HCT116 (cell line): ENCODE results near the gene ZNF808. TPM values are rescaled to one million over a fixed set of nuclear protein-coding genes. Genes with fewer than 3 reads are reported as not detected.
"Not testable (repeated sequence)": the region's sequence is repeated elsewhere in the genome, so short reads cannot be mapped to it uniquely, and the experiment has no call there.

Source experiments
- ATAC-seq: fragments of 200-7000 bp; cut with Tn5 transposase; 2 replicates; pipeline ENCODE4 v1.9.1; 2020; ENCODE audit warnings: mild to moderate bottlenecking, moderate library complexity
- BruUV-seq: library from RNA; stranded (reverse); fragments of 400-500 nt; replicated peaks from 2 replicates; lab custom pipeline; 2021; lab: Mats Ljungman, UMichigan
- CTCF ChIA-PET: fragments of 300-600 bp; sonication (Branson Sonifier 250); formaldehyde crosslinking; loops from one replicate; lab custom pipeline; 2021; ENCODE audit warnings: antibody characterized with exemption; lab: Charles Lee
- POLR2A ChIA-PET: fragments of 300-600, 350-600 bp; sonication (Branson Sonifier 250); formaldehyde crosslinking; loops from one replicate; lab custom pipeline; 2021; ENCODE audit warnings: antibody characterized with exemption; lab: Charles Lee
- RAD21 ChIA-PET, 2 experiments: fragments of 300-600 bp; sonication (Branson Sonifier 250); formaldehyde crosslinking; loops; one replicate each; lab custom pipeline; 2023; ENCODE audit warnings: low total read pairs in 2 of 2; ENCODE audit not compliant: uncharacterized antibody in 2 of 2, unreplicated experiment in 2 of 2, low non-redundant PET in 1 of 2; lab: Charles Lee
- DNase-seq: peaks from one replicate; pipeline ENCODE4 v3.0.0-alpha.2; 2010; ENCODE audit warnings: low read depth, low spot score
- H2AFZ ChIP-seq: fragments of 200-600 bp; shearing (Covaris generic), sonication (generic); 2 replicates; pipeline ENCODE4 v1.6.1; 2017; ENCODE audit warnings: low read depth, mixed run types, mixed read lengths, antibody characterized with exemption, low read length; ENCODE audit not compliant: poor library complexity, severe bottlenecking
- H3K27ac ChIP-seq: 2 replicates; pipeline ENCODE4 v1.5.1; 2012; ENCODE audit warnings: low read depth, low read length
- H3K27me3 ChIP-seq: fragments of 200-600 bp; sonication (generic); 2 replicates; pipeline ENCODE4 v1.6.1; 2016; ENCODE audit warnings: mixed run types, low read length, mixed read lengths; ENCODE audit not compliant: insufficient read depth
- H3K36me3 ChIP-seq, 2 experiments: fragments of 200-500 bp in 1 of 2; fragments of 200-600 bp in 1 of 2; sonication (Bioruptor generic) in 1 of 2; sonication (generic) in 1 of 2; 2 replicates each; pipeline versions ENCODE4 v1.5.1 to v1.6.1; 2014 to 2016; ENCODE audit warnings: low read length in 2 of 2, inconsistent platforms in 1 of 2, mixed read lengths in 1 of 2, mixed run types in 1 of 2; ENCODE audit not compliant: insufficient read depth in 2 of 2, control insufficient read depth in 1 of 2
- H3K4me1 ChIP-seq, 2 experiments: fragments of 200-600 bp in 1 of 2; sonication (generic) in 1 of 2; 2 replicates each; pipeline versions ENCODE4 v1.5.1 to v1.6.1; 2012 to 2017; ENCODE audit warnings: low read length in 2 of 2, inconsistent platforms in 1 of 2, mild to moderate bottlenecking in 1 of 2, mixed read lengths in 1 of 2, mixed run types in 1 of 2, moderate library complexity in 1 of 2; ENCODE audit not compliant: insufficient read depth in 2 of 2, control insufficient read depth in 1 of 2
- H3K4me2 ChIP-seq: fragments of 200-600 bp; sonication (generic); 2 replicates; pipeline ENCODE4 v1.6.1; 2017; ENCODE audit warnings: mixed run types, low read length, mixed read lengths
- H3K4me3 ChIP-seq, 2 experiments: fragments of 200-600 bp in 1 of 2; sonication (generic) in 1 of 2; replicated peaks in 1 of 2; 2 replicates each; pipeline ENCODE4 v1.5.1; 2011 to 2016; ENCODE audit warnings: low read length in 2 of 2, control low read depth in 1 of 2, low read depth in 1 of 2, mild to moderate bottlenecking in 1 of 2, mixed read lengths in 1 of 2, mixed run types in 1 of 2
- H3K79me2 ChIP-seq: fragments of 200-600 bp; sonication (generic); 2 replicates; pipeline ENCODE4 v1.6.1; 2017; ENCODE audit warnings: mild to moderate bottlenecking, mixed run types, low read length, moderate library complexity, mixed read lengths; ENCODE audit not compliant: insufficient read depth
- H3K9ac ChIP-seq: fragments of 200-600 bp; sonication (generic); 2 replicates; pipeline ENCODE4 v1.6.1; 2016; ENCODE audit warnings: low read length, mixed read lengths
- H3K9me2 ChIP-seq: fragments of 200-600 bp; sonication (generic), shearing (Covaris generic); 2 replicates; pipeline ENCODE4 v1.6.1; 2017; ENCODE audit warnings: mixed run types, mild to moderate bottlenecking, moderate library complexity; ENCODE audit not compliant: insufficient read depth
- H3K9me3 ChIP-seq, 2 experiments: fragments of 200-500 bp in 1 of 2; fragments of 200-600 bp in 1 of 2; sonication (Bioruptor generic) in 1 of 2; sonication (generic) in 1 of 2; 2 replicates each; pipeline ENCODE4 v1.6.1; 2014 to 2017; ENCODE audit warnings: low read length in 2 of 2, mixed read lengths in 2 of 2, inconsistent platforms in 1 of 2, low read depth in 1 of 2, mild to moderate bottlenecking in 1 of 2, mixed run types in 1 of 2, moderate library complexity in 1 of 2; ENCODE audit not compliant: control insufficient read depth in 1 of 2, insufficient read depth in 1 of 2
- H4K20me1 ChIP-seq: fragments of 200-600 bp; sonication (generic), shearing (Covaris generic); 2 replicates; pipeline ENCODE4 v1.6.1; 2017; ENCODE audit warnings: mixed run types, mild to moderate bottlenecking, moderate library complexity; ENCODE audit not compliant: insufficient read depth
- ATF3 ChIP-seq: IDR thresholded peaks from 2 replicates; pipeline ENCODE4 v1.6.1; 2012
- CBX3 ChIP-seq: IDR thresholded peaks from 2 replicates; pipeline ENCODE4 v1.6.1; 2012; ENCODE audit warnings: low read depth
- CEBPB ChIP-seq: IDR thresholded peaks from 2 replicates; pipeline ENCODE4 v1.6.1; 2012; ENCODE audit warnings: low read depth
- CTCF ChIP-seq, 3 experiments: fragments of 200-600 bp in 1 of 3; sonication (generic) in 1 of 3; IDR thresholded peaks in 2 of 3; conservative IDR thresholded peaks in 1 of 3; 2 replicates each; pipeline ENCODE4 v1.5.1; 2012 to 2017; ENCODE audit warnings: low read depth in 2 of 3, low read length in 2 of 3, antibody characterized with exemption in 1 of 3, borderline replicate concordance in 1 of 3, control low read depth in 1 of 3, mild to moderate bottlenecking in 1 of 3, mixed read lengths in 1 of 3, mixed run types in 1 of 3, moderate library complexity in 1 of 3; ENCODE audit not compliant: insufficient read depth in 1 of 3
- EGR1 ChIP-seq: IDR thresholded peaks from 2 replicates; pipeline ENCODE4 v1.6.1; 2012; ENCODE audit warnings: low read depth
- ELF1 ChIP-seq: IDR thresholded peaks from 2 replicates; pipeline ENCODE4 v1.6.1; 2012; ENCODE audit warnings: low read depth, borderline replicate concordance
- EZH2phosphoT487 ChIP-seq: fragments of 200-600 bp; IDR thresholded peaks from 2 replicates; pipeline ENCODE4 v1.6.1; 2018; ENCODE audit warnings: antibody characterized with exemption, borderline replicate concordance
- FOSL1 ChIP-seq: IDR thresholded peaks from 2 replicates; pipeline ENCODE4 v1.6.1; 2012; ENCODE audit warnings: low read depth
- JUND ChIP-seq: IDR thresholded peaks from 2 replicates; pipeline ENCODE4 v1.6.1; 2012
- POLR2A ChIP-seq: IDR thresholded peaks from 2 replicates; pipeline ENCODE4 v1.7.0; 2011; ENCODE audit warnings: borderline replicate concordance; ENCODE audit not compliant: insufficient read depth, insufficient read length; ENCODE audit errors: extremely low read depth
- POLR2AphosphoS5 ChIP-seq: IDR thresholded peaks from 2 replicates; pipeline ENCODE4 v1.6.1; 2011; ENCODE audit warnings: mild to moderate bottlenecking, low read depth, low read length, moderate library complexity
- RAD21 ChIP-seq: IDR thresholded peaks from 2 replicates; pipeline ENCODE4 v1.6.1; 2012; ENCODE audit warnings: low read depth, mild to moderate bottlenecking
- SIN3A ChIP-seq: IDR thresholded peaks from 2 replicates; pipeline ENCODE4 v1.6.1; 2012; ENCODE audit warnings: low read depth
- SP1 ChIP-seq: IDR thresholded peaks from 2 replicates; pipeline ENCODE4 v1.6.1; 2012; ENCODE audit warnings: low read depth
- SRF ChIP-seq: IDR thresholded peaks from 2 replicates; pipeline ENCODE4 v1.6.1; 2012; ENCODE audit warnings: low read depth
- TCF7L2 ChIP-seq: IDR thresholded peaks from 2 replicates; pipeline ENCODE4 v1.7.0; 2011; ENCODE audit warnings: borderline replicate concordance, inconsistent platforms; ENCODE audit not compliant: insufficient read depth, insufficient read length; ENCODE audit errors: extremely low read depth
- YY1 ChIP-seq: IDR thresholded peaks from 2 replicates; pipeline ENCODE4 v1.6.1; 2011; ENCODE audit warnings: low read length, low read depth, moderate library complexity, mild to moderate bottlenecking; ENCODE audit not compliant: insufficient replicate concordance; ENCODE audit errors: extremely low read depth
- ZBTB33 ChIP-seq: IDR thresholded peaks from 2 replicates; pipeline ENCODE4 v1.6.1; 2011; ENCODE audit warnings: mild to moderate bottlenecking, low read length, moderate library complexity; ENCODE audit not compliant: insufficient replicate concordance; ENCODE audit errors: extremely low read depth
- ZFX ChIP-seq: fragments of 450-650 bp; IDR thresholded peaks from 2 replicates; pipeline ENCODE4 v1.6.1; 2017
- ZNF274 ChIP-seq: fragments of 200-500 bp; sonication (Bioruptor generic); IDR thresholded peaks from 2 replicates; pipeline ENCODE4 v1.6.1; 2014; ENCODE audit warnings: mild to moderate bottlenecking, low read depth, low read length, inconsistent platforms
- intact Hi-C: fragments of 100-400 bp; cut with micrococcal nuclease; formaldehyde crosslinking; loops from 2 replicates; pipeline ENCODE4 v1.10.0; 2022
- total RNA-seq: library from RNA; stranded (reverse); gene quantifications from one replicate; pipeline ENCODE4 v1.2.1, GENCODE V29; 2021; ENCODE audit not compliant: unreplicated experiment

The ZNF808 gene
- total RNA-seq, 1 experiment from 2014 or later, result 15.4 TPM

- H3K4me3 ChIP-seq, BruUV-seq, H3K9ac ChIP-seq, RAD21 ChIA-PET, H3K27me3 ChIP-seq, H3K27ac ChIP-seq, ATAC-seq, H3K79me2 ChIP-seq, H3K4me2 ChIP-seq, H4K20me1 ChIP-seq, DNase-seq, H3K4me1 ChIP-seq, H3K9me2 ChIP-seq, H3K9me3 ChIP-seq, H2AFZ ChIP-seq, intact Hi-C loops, CTCF ChIA-PET, H3K36me3 ChIP-seq, POLR2A ChIA-PET: not testable (repeated sequence)
Observed at GRCh38 chr19:52500991-52501390, 26.5 kb upstream of the ZNF808 start.

GRCh38 chr19:52507266-52507665, 20.2 kb upstream of the ZNF808 start:
- POLR2A ChIA-PET, result no interaction called here

More at GRCh38 chr19:52507266-52507665, 20.2 kb upstream of the ZNF808 start:
- no peaks in the 10 kb centered on the region for H3K9me2 ChIP-seq
- H3K27me3 ChIP-seq, result no peaks in the 10 kb centered on the region
- H3K9ac ChIP-seq, result no peak overlapping the region
- H4K20me1 ChIP-seq, result no peaks in the 10 kb centered on the region
- no peak overlapping the region for H3K4me2 ChIP-seq
- ATAC-seq (no peak), DNase-seq (no peak)
- intact Hi-C loops, result no loop called here
- TF ChIP-seq POLR2A, result no peak
- TF ChIP-seq CEBPB, result no peak
- TF ChIP-seq ZFX, result no peak
- TF ChIP-seq EGR1, result no peak
- no peak for TF ChIP-seq EZH2phosphoT487
- no peak for TF ChIP-seq TCF7L2
- no peak for TF ChIP-seq FOSL1
- TF ChIP-seq YY1, result no peak
- TF ChIP-seq CTCF (IDR thresholded peaks at IDR 0.05 in 2 of 3, conservative IDR thresholded peaks at IDR 0.05 in 1 of 3; ENCODE audit: borderline replicate concordance in 1 of 3, insufficient read depth in 1 of 3, low read depth in 2 of 3, low read length in 2 of 3), result no peak
- no peak for TF ChIP-seq JUND
- no peak for TF ChIP-seq ELF1
- TF ChIP-seq RAD21, result no peak
- no peak for TF ChIP-seq SP1
- no peak for TF ChIP-seq CBX3
- TF ChIP-seq ATF3, result no peak
- no peak for TF ChIP-seq ZBTB33
- no peak for TF ChIP-seq SRF
- TF ChIP-seq SIN3A, result no peak
- no peak for TF ChIP-seq POLR2AphosphoS5
- TF ChIP-seq ZNF274, result no peak
- no peaks in the 10 kb centered on the region for H3K79me2 ChIP-seq
- no TSS peak for BruUV-seq
- H2AFZ ChIP-seq, result no peak overlapping the region
- CTCF ChIA-PET, result no interaction called here
- peaks cover 0 to 4% of the 10 kb centered on the region in 2 experiments; a peak in 2 of 4 replicates for H3K9me3 ChIP-seq
- H3K4me3 ChIP-seq, result no peak overlapping the region
- H3K36me3 ChIP-seq, result no peaks in the 10 kb centered on the region
- no peak overlapping the region for H3K27ac ChIP-seq
- H3K4me1 ChIP-seq, result no peaks in the 10 kb centered on the region
- RAD21 ChIA-PET, result no interaction called here
